Occipital lobe (tissue), 2 donors: ENCODE measurements around the gene ABHD13. TPM values are rescaled to one million over a fixed set of nuclear protein-coding genes. Genes with fewer than 3 reads are reported as not detected.

ENCODE experiments used
- DNase-seq: peaks from one replicate; lab custom pipeline; 2025; lab: John Stamatoyannopoulos, UW
- total RNA-seq: library from RNA; depleted of rRNA; stranded (reverse); fragments of >200 nt; gene quantifications from one replicate; pipeline ENCODE4 v1.2.3, GENCODE V29; 2014

The ABHD13 gene
- total RNA-seq, 1 donor from 2014 or later: 19.7 TPM

- DNase-seq: no peak
Measured at GRCh38 chr13:108283110-108283509, 64.9 kb downstream of the ABHD13 start.

Other genes with a start within 250 kb of the ABHD13 start
- 19.8 TPM for gene LIG4, start 2.9 kb upstream of the ABHD13 start, total RNA-seq
- gene TNFSF13B, start 51.3 kb downstream of the ABHD13 start, total RNA-seq: 0.78 TPM